ENCODE data around the gene AUTS2.

Gene AUTS2

GRCh38 chr7:69757981-69758430, 159.7 kb downstream of the AUTS2 start:
- no peak for TF ChIP-seq CTCF (IDR thresholded peaks at IDR 0.05; ENCODE audit: extremely low read depth, missing control alignments)
- no peak for DNase-seq (ENCODE audit: low spot score)

- no peak for TF ChIP-seq CTCF (IDR thresholded peaks at IDR 0.05; ENCODE audit: extremely low read depth, missing control alignments)
These were observed 161.1 kb downstream of the AUTS2 start for GRCh38 chr7:69759373-69759772.

GRCh38 chr7:69761290-69761922, 163.1 kb downstream of the AUTS2 start:
- DNase-seq (ENCODE audit: low spot score), result no peak
- TF ChIP-seq CTCF (IDR thresholded peaks at IDR 0.05; ENCODE audit: extremely low read depth, missing control alignments), result no peak

More at GRCh38 chr7:69759373-69759772, 161.1 kb downstream of the AUTS2 start:
- DNase-seq (ENCODE audit: low spot score), result no peak

GRCh38 chr7:69762821-69763352, 164.6 kb downstream of the AUTS2 start:
- no peak for DNase-seq (ENCODE audit: low spot score)
- TF ChIP-seq CTCF (IDR thresholded peaks at IDR 0.05; ENCODE audit: extremely low read depth, missing control alignments), result no peak

- TF ChIP-seq CTCF (IDR thresholded peaks at IDR 0.05; ENCODE audit: extremely low read depth, missing control alignments), result no peak
- no peak for DNase-seq (ENCODE audit: low spot score)
These were observed 165.2 kb downstream of the AUTS2 start for GRCh38 chr7:69763513-69763912.

GRCh38 chr7:69764147-69764546, 165.9 kb downstream of the AUTS2 start:
- no peak for DNase-seq (ENCODE audit: low spot score)
- no peak for TF ChIP-seq CTCF (IDR thresholded peaks at IDR 0.05; ENCODE audit: extremely low read depth, missing control alignments)

GRCh38 chr7:69764681-69765080, 166.4 kb downstream of the AUTS2 start:
- DNase-seq (ENCODE audit: low spot score), result no peak
- TF ChIP-seq CTCF (IDR thresholded peaks at IDR 0.05; ENCODE audit: extremely low read depth, missing control alignments), result no peak
